ENCODE measurements around the gene IPCEF1. TPM values are rescaled to one million over a fixed set of nuclear protein-coding genes. Genes with fewer than 3 reads are reported as not detected.

IPCEF1 gene
- total and polyA plus RNA-seq, 2 donors (not counting 3 experiments of a cell fraction or from before 2014, with no cell fraction given), result 0.01 to 0.51 TPM

GRCh38 chr6:154320181-154320580, 36.4 kb downstream of the IPCEF1 start:
- no peak for TF ChIP-seq POLR2A (IDR thresholded peaks at IDR 0.05; ENCODE audit: low read depth, low read length)
- H3K4me1 ChIP-seq (ENCODE audit: control insufficient read depth, extremely low read depth, insufficient read depth, low read length), result no peaks in the 10 kb centered on the region
- H3K9me3 ChIP-seq (replicated peaks; ENCODE audit: control insufficient read depth, insufficient read depth, low read length), result no peaks in the 10 kb centered on the region
- H3K27ac ChIP-seq (ENCODE audit: insufficient read depth, low read depth, low read length), result no peak overlapping the region
- H3K36me3 ChIP-seq (ENCODE audit: control insufficient read depth in 2 of 2, extremely low read depth in 1 of 2, insufficient read depth in 2 of 2, low read length in 2 of 2), result no peaks in the 10 kb centered on the region
- H3K4me3 ChIP-seq (replicated peaks in 1 of 3; ENCODE audit: insufficient read depth in 1 of 3, low read depth in 1 of 3, low read length in 3 of 3), result no peak overlapping the region
- POLR2A ChIA-PET, result no interaction called here
- FAIRE-seq (no peak), DNase-seq (ENCODE audit: low read depth, low spot score) (no peak)
- dilution Hi-C loops (cut with MboI; ENCODE audit: extremely low pct_ligation_motif_present, low sequenced_read_pairs), result no loop called here
- CTCF ChIA-PET, result no interaction called here
- intact Hi-C loops (cut with micrococcal nuclease), result no loop called here
- H3K9me1 ChIP-seq (replicated peaks; ENCODE audit: control insufficient read depth, extremely low read depth, insufficient read depth, low read length), result no peaks in the 10 kb centered on the region
- no peak overlapping the region for H2AFZ ChIP-seq (ENCODE audit: low read depth, low read length)
- H3K79me2 ChIP-seq (ENCODE audit: control insufficient read depth, insufficient read depth, low read length), result no peaks in the 10 kb centered on the region
- H4K20me1 ChIP-seq (replicated peaks; ENCODE audit: control insufficient read depth, extremely low read depth, insufficient read depth, low read length), result no peaks in the 10 kb centered on the region
- no peaks in the 10 kb centered on the region for H3K27me3 ChIP-seq (ENCODE audit: control insufficient read depth in 2 of 2, insufficient read depth in 2 of 2, low read length in 2 of 2)
- BruUV-seq (replicated peaks), result no TSS peak
- no peak overlapping the region for H3K9ac ChIP-seq (replicated peaks; ENCODE audit: extremely low read depth, insufficient read depth, low read length)
- no peak overlapping the region for H3K4me2 ChIP-seq (ENCODE audit: insufficient read depth, low read length)

- H3K9ac ChIP-seq (replicated peaks; ENCODE audit: extremely low read depth, insufficient read depth, low read length), result no peak overlapping the region
- dilution Hi-C loops (cut with MboI; ENCODE audit: extremely low pct_ligation_motif_present, low sequenced_read_pairs) (no loop called here), intact Hi-C loops (cut with micrococcal nuclease) (no loop called here)
- H3K9me3 ChIP-seq (replicated peaks; ENCODE audit: control insufficient read depth, insufficient read depth, low read length), result no peaks in the 10 kb centered on the region
- no peak overlapping the region for H3K4me2 ChIP-seq (ENCODE audit: insufficient read depth, low read length)
- H3K4me3 ChIP-seq (replicated peaks in 1 of 3; ENCODE audit: insufficient read depth in 1 of 3, low read depth in 1 of 3, low read length in 3 of 3), result no peak overlapping the region
- H3K4me1 ChIP-seq (ENCODE audit: control insufficient read depth, extremely low read depth, insufficient read depth, low read length), result no peaks in the 10 kb centered on the region
- H3K9me1 ChIP-seq (replicated peaks; ENCODE audit: control insufficient read depth, extremely low read depth, insufficient read depth, low read length), result no peaks in the 10 kb centered on the region
- H3K27ac ChIP-seq (ENCODE audit: insufficient read depth, low read depth, low read length), result no peak overlapping the region
- H3K27me3 ChIP-seq (ENCODE audit: control insufficient read depth in 2 of 2, insufficient read depth in 2 of 2, low read length in 2 of 2), result no peaks in the 10 kb centered on the region
- TF ChIP-seq MYC (IDR thresholded peaks at IDR 0.05; ENCODE audit: low read depth, low read length), result no peak
- TF ChIP-seq CTCF (IDR thresholded peaks at IDR 0.05; ENCODE audit: extremely low read depth in 1 of 2, insufficient read depth in 1 of 2, low read depth in 1 of 2, low read length in 2 of 2), result no peak
- TF ChIP-seq JUN (IDR thresholded peaks at IDR 0.05; ENCODE audit: borderline replicate concordance, insufficient read depth, insufficient read length, low read depth), result no peak
- no peak for TF ChIP-seq FOS (IDR thresholded peaks at IDR 0.05; ENCODE audit: borderline replicate concordance, insufficient read depth, low read length)
- no peak for TF ChIP-seq POLR2AphosphoS5 (IDR thresholded peaks at IDR 0.05; ENCODE audit: insufficient read depth, low read depth, low read length)
- no peak for TF ChIP-seq MAX (IDR thresholded peaks at IDR 0.05; ENCODE audit: insufficient read depth, insufficient read length)
- TF ChIP-seq GATA2 (IDR thresholded peaks at IDR 0.05; ENCODE audit: insufficient read depth, insufficient read length, low read depth, low read length), result no peak
- no peak for TF ChIP-seq EZH2 (IDR thresholded peaks at IDR 0.05; ENCODE audit: borderline replicate concordance, low read depth, low read length, severe bottlenecking)
- no peak for TF ChIP-seq POLR2A (IDR thresholded peaks at IDR 0.05; ENCODE audit: low read depth, low read length)
- no TSS peak for BruUV-seq (replicated peaks)
- FAIRE-seq, result no peak
- H3K79me2 ChIP-seq (ENCODE audit: control insufficient read depth, insufficient read depth, low read length), result no peaks in the 10 kb centered on the region
- no peak for DNase-seq (ENCODE audit: low read depth, low spot score)
- ChIA-PET POLR2A (no interaction called here), CTCF (interaction anchor here (0.7 kb wide), 1 partner anchor 43 kb away, joined by 3 read pairs; no protein-coding TSS in a partner anchor)
- no peak overlapping the region for H2AFZ ChIP-seq (ENCODE audit: low read depth, low read length)
- H4K20me1 ChIP-seq (replicated peaks; ENCODE audit: control insufficient read depth, extremely low read depth, insufficient read depth, low read length), result no peaks in the 10 kb centered on the region
- no peaks in the 10 kb centered on the region for H3K36me3 ChIP-seq (ENCODE audit: control insufficient read depth in 2 of 2, extremely low read depth in 1 of 2, insufficient read depth in 2 of 2, low read length in 2 of 2)
Observed at GRCh38 chr6:154319231-154319858, 37.3 kb downstream of the IPCEF1 start.
